Measurements from ENCODE around the gene PDE7B.

- TF ChIP-seq EZH2 (IDR thresholded peaks at IDR 0.05; ENCODE audit: insufficient read depth, poor library complexity, severe bottlenecking) (no peak), EZH2phosphoT487 (IDR thresholded peaks at IDR 0.05; ENCODE audit: insufficient read depth, low read depth) (no peak)
Measured at GRCh38 chr6:136094812-136095211, 243.3 kb downstream of the PDE7B start.
